HEK293 (cell line): ENCODE results near the gene MRPS16.

ENCODE experiments used
- CTCF ChIA-PET: fragments of 350-600 bp; formaldehyde crosslinking; extraction: SDS; loops from one replicate; lab custom pipeline; 2021; ENCODE audit warnings: antibody characterized with exemption; lab: Yijun Ruan, JAX
- POLR2A ChIA-PET: fragments of 300-600 bp; formaldehyde crosslinking; extraction: SDS; loops from one replicate; lab custom pipeline; 2020; ENCODE audit warnings: antibody characterized with exemption, inconsistent platforms; lab: Yijun Ruan, JAX
- H3K27ac ChIP-seq: fragments of 200-500 bp; sonication (Bioruptor generic); 2 replicates; pipeline ENCODE4 v1.5.1; 2014; ENCODE audit warnings: low read depth, low read length, control low read depth, inconsistent platforms; ENCODE audit errors: extremely low read depth
- H3K36me3 ChIP-seq, 2 experiments: fragments of 200-500 bp in 1 of 2; sonication (Bioruptor generic) in 1 of 2; 1 replicate in 1 of 2; 2 replicates in 1 of 2; pipeline ENCODE4 v1.5.1; 2014 to 2017; ENCODE audit warnings: inconsistent platforms in 2 of 2, low read length in 2 of 2; ENCODE audit not compliant: control insufficient read depth in 2 of 2, insufficient read depth in 1 of 2
- H3K4me1 ChIP-seq: fragments of 200-500 bp; sonication (Bioruptor generic); 2 replicates; pipeline ENCODE4 v1.5.1; 2014; ENCODE audit warnings: mild to moderate bottlenecking, low read length, inconsistent platforms; ENCODE audit not compliant: control insufficient read depth, insufficient read depth
- H3K4me3 ChIP-seq: 2 replicates; pipeline ENCODE4 v1.5.1; 2011; ENCODE audit warnings: low read depth, mild to moderate bottlenecking, control low read depth, low read length, moderate library complexity
- H3K9me3 ChIP-seq: fragments of 200-500 bp; sonication (Bioruptor generic); 2 replicates; pipeline ENCODE4 v1.5.1; 2014; ENCODE audit warnings: low read depth, low read length, inconsistent platforms; ENCODE audit not compliant: control insufficient read depth, insufficient read depth
- HOXA7 ChIP-seq: sonication (generic); formaldehyde crosslinking; IDR thresholded peaks from 2 replicates; pipeline ENCODE4 v1.8.1; 2022; ENCODE audit warnings: missing genetic modification reagents, borderline replicate concordance
- SCRT1 ChIP-seq: fragments of 450-650 bp; formaldehyde crosslinking; IDR thresholded peaks from 2 replicates; pipeline ENCODE4 v1.5.1; 2016; ENCODE audit warnings: missing biosample characterization, missing genetic modification characterization, borderline replicate concordance
- ZIC2 ChIP-seq: fragments of 450-650 bp; formaldehyde crosslinking; IDR thresholded peaks from 2 replicates; pipeline ENCODE4 v1.5.1; 2016; ENCODE audit warnings: missing biosample characterization, missing genetic modification characterization
- ZNF16 ChIP-seq: fragments of 450-650 bp; formaldehyde crosslinking; IDR thresholded peaks from 2 replicates; pipeline ENCODE4 v1.5.1; 2016; ENCODE audit warnings: low read depth, missing biosample characterization, missing genetic modification characterization
- ZNF169 ChIP-seq: fragments of 450-650 bp; formaldehyde crosslinking; IDR thresholded peaks from 2 replicates; pipeline ENCODE4 v1.5.1; 2016; ENCODE audit warnings: missing biosample characterization, missing genetic modification characterization
- ZNF239 ChIP-seq: fragments of 450-650 bp; formaldehyde crosslinking; IDR thresholded peaks from 2 replicates; pipeline ENCODE4 v1.5.1; 2016; ENCODE audit warnings: missing biosample characterization, missing genetic modification characterization
- ZNF274 ChIP-seq, 2 experiments: fragments of 200-500 bp in 1 of 2; fragments of 450-650 bp in 1 of 2; sonication (Bioruptor generic) in 1 of 2; formaldehyde crosslinking in 1 of 2; IDR thresholded peaks; 2 replicates each; pipeline versions ENCODE4 v1.5.1 to v1.6.1; 2014 to 2016; ENCODE audit warnings: borderline replicate concordance in 1 of 2, inconsistent platforms in 1 of 2, low read length in 1 of 2, missing biosample characterization in 1 of 2, missing genetic modification characterization in 1 of 2
- ZNF404 ChIP-seq: fragments of 450-650 bp; formaldehyde crosslinking; IDR thresholded peaks from 2 replicates; pipeline ENCODE4 v1.5.1; 2017; ENCODE audit warnings: missing biosample characterization, missing genetic modification characterization
- ZNF433 ChIP-seq: fragments of 450-650 bp; formaldehyde crosslinking; IDR thresholded peaks from 2 replicates; pipeline ENCODE4 v1.5.1; 2016; ENCODE audit warnings: missing biosample characterization, missing genetic modification characterization, low read depth
- ZNF501 ChIP-seq: fragments of 450-650 bp; formaldehyde crosslinking; IDR thresholded peaks from 2 replicates; pipeline ENCODE4 v1.5.1; 2016; ENCODE audit warnings: missing biosample characterization, missing genetic modification characterization
- ZNF521 ChIP-seq: fragments of 450-650 bp; formaldehyde crosslinking; IDR thresholded peaks from 2 replicates; pipeline ENCODE4 v1.5.1; 2017; ENCODE audit warnings: missing biosample characterization, mild to moderate bottlenecking, missing genetic modification characterization
- ZNF548 ChIP-seq: fragments of 450-650 bp; formaldehyde crosslinking; IDR thresholded peaks from 2 replicates; pipeline ENCODE4 v1.5.1; 2016; ENCODE audit warnings: missing biosample characterization, missing genetic modification characterization
- ZNF623 ChIP-seq: fragments of 450-650 bp; formaldehyde crosslinking; IDR thresholded peaks from 2 replicates; pipeline ENCODE4 v1.5.1; 2016; ENCODE audit warnings: missing biosample characterization, missing genetic modification characterization
- ZSCAN16 ChIP-seq: fragments of 450-650 bp; formaldehyde crosslinking; IDR thresholded peaks from 2 replicates; pipeline ENCODE4 v1.5.1; 2016; ENCODE audit warnings: missing biosample characterization, missing genetic modification characterization
- TF ChIP-seq, protein P1 (sequence below): IDR thresholded peaks from 2 replicates; pipeline ENCODE4 v1.6.1; 2011; ENCODE audit warnings: mild to moderate bottlenecking, low read depth, low read length, borderline replicate concordance
- TF ChIP-seq, protein P2 (sequence below): fragments of 450-650 bp; formaldehyde crosslinking; IDR thresholded peaks from 2 replicates; pipeline ENCODE4 v1.5.1; 2016; ENCODE audit warnings: missing biosample characterization, missing genetic modification characterization
- TF ChIP-seq, protein P3 (sequence below): fragments of 450-650 bp; formaldehyde crosslinking; IDR thresholded peaks from 2 replicates; pipeline ENCODE4 v1.5.1; 2016; ENCODE audit warnings: missing biosample characterization, missing genetic modification characterization
- TF ChIP-seq, protein P4 (sequence below): fragments of 450-650 bp; formaldehyde crosslinking; IDR thresholded peaks from 2 replicates; pipeline ENCODE4 v1.5.1; 2017; ENCODE audit warnings: missing biosample characterization, missing genetic modification characterization

The MRPS16 gene

DNA sequence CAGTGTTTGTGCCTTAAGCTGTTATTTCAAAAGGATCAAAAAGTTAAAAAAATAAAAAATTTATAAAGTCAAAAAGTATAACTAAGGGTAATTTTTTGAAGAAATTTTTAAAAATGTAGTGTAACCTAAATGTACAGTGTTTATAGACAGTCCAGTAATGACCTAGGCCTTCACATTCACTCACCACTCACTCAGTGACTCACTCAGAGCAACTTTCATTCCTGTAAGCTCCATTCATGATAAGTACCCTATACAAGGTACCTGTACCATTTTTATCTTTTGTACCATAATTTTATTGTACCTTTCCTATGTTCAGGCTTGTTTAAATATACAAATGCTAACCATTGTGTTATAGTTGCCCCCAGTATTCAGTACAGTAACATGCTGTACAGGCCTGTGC lies 26.9 kb downstream of the MRPS16 start:
- TF ChIP-seq, protein P1, sequence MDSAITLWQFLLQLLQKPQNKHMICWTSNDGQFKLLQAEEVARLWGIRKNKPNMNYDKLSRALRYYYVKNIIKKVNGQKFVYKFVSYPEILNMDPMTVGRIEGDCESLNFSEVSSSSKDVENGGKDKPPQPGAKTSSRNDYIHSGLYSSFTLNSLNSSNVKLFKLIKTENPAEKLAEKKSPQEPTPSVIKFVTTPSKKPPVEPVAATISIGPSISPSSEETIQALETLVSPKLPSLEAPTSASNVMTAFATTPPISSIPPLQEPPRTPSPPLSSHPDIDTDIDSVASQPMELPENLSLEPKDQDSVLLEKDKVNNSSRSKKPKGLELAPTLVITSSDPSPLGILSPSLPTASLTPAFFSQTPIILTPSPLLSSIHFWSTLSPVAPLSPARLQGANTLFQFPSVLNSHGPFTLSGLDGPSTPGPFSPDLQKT, result no peak
- TF ChIP-seq SCRT1 (tag by site-specific recombination), result 0 out of 2 replicates have a peak, but pooled peaks have one; percentile 13
- Histone ChIP-seq H3K4me3 (no peak overlapping the region), H3K9me3 (no peaks in the 10 kb centered on the region), H3K36me3 (peaks cover 0 to 11% of the 10 kb centered on the region in 2 experiments; a peak in 1 of 3 replicates), H3K4me1 (no peaks in the 10 kb centered on the region), H3K27ac (no peak overlapping the region)
- ChIA-PET POLR2A (interaction anchor here (2.5 kb wide), 1 partner anchor 22 kb away, joined by 8 read pairs; the partner anchor contains the start of gene DNAJC9), CTCF (interaction anchor here (1.1 kb wide), 1 partner anchor 12 kb away, joined by 3 read pairs; no protein-coding TSS in a partner anchor)

DNA sequence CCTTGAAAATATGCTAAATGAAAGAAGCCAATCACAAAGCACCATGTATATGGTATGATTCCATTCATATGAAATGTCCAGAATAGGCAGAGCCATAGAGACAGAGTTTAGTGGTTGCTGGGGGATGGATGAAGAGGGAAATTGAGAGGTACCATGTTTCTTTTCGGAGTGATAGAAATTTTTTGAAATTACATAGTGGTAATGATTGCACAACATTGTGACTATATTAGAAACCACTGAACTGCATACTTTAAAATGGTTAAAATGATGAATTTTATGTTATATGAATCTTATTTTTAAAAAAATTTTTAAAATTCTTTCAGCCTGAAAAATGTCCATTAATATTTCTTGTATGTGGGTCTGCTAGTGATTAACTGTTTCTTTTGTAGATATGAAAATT lies 31.5 kb downstream of the MRPS16 start:
- Histone ChIP-seq H3K4me3 (no peak overlapping the region), H3K9me3 (no peaks in the 10 kb centered on the region), H3K27ac (no peak overlapping the region), H3K36me3 (peaks cover 7 to 20% of the 10 kb centered on the region in 2 experiments; a peak in 2 of 3 replicates), H3K4me1 (no peaks in the 10 kb centered on the region)
- ChIA-PET POLR2A (no interaction called here), CTCF (no interaction called here)
- TF ChIP-seq HOXA7 (no peak), ZNF169 (tag by site-specific recombination) (no peak), ZSCAN16 (tag by site-specific recombination) (no peak), ZNF623 (no peak), ZNF521 (tag by site-specific recombination) (no peak), ZNF548 (tag by site-specific recombination) (no peak), ZNF16 (no peak), ZNF274 (IDR thresholded peaks at IDR 0.05; ENCODE audit: low read length) (no peak), ZNF274 (tag by site-specific recombination; IDR thresholded peaks at IDR 0.05; ENCODE audit: borderline replicate concordance) (no peak), ZNF404 (no peak), ZNF433 (tag by site-specific recombination) (no peak), ZNF501 (tag by site-specific recombination) (no peak), ZNF239 (tag by site-specific recombination) (no peak), ZIC2 (tag by site-specific recombination) (no peak)
- TF ChIP-seq, protein P2, sequence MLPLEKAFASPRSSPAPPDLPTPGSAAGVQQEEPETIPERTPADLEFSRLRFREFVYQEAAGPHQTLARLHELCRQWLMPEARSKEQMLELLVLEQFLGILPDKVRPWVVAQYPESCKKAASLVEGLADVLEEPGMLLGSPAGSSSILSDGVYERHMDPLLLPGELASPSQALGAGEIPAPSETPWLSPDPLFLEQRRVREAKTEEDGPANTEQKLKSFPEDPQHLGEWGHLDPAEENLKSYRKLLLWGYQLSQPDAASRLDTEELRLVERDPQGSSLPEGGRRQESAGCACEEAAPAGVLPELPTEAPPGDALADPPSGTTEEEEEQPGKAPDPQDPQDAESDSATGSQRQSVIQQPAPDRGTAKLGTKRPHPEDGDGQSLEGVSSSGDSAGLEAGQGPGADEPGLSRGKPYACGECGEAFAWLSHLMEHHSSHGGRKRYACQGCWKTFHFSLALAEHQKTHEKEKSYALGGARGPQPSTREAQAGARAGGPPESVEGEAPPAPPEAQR, result no peak
- TF ChIP-seq, protein P3, sequence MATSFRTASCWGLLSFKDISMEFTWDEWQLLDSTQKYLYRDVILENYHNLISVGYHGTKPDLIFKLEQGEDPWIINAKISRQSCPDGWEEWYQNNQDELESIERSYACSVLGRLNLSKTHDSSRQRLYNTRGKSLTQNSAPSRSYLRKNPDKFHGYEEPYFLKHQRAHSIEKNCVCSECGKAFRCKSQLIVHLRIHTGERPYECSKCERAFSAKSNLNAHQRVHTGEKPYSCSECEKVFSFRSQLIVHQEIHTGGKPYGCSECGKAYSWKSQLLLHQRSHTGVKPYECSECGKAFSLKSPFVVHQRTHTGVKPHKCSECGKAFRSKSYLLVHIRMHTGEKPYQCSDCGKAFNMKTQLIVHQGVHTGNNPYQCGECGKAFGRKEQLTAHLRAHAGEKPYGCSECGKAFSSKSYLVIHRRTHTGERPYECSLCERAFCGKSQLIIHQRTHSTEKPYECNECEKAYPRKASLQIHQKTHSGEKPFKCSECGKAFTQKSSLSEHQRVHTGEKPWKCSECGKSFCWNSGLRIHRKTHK (tag by site-specific recombination), result no peak
- TF ChIP-seq, protein P4, sequence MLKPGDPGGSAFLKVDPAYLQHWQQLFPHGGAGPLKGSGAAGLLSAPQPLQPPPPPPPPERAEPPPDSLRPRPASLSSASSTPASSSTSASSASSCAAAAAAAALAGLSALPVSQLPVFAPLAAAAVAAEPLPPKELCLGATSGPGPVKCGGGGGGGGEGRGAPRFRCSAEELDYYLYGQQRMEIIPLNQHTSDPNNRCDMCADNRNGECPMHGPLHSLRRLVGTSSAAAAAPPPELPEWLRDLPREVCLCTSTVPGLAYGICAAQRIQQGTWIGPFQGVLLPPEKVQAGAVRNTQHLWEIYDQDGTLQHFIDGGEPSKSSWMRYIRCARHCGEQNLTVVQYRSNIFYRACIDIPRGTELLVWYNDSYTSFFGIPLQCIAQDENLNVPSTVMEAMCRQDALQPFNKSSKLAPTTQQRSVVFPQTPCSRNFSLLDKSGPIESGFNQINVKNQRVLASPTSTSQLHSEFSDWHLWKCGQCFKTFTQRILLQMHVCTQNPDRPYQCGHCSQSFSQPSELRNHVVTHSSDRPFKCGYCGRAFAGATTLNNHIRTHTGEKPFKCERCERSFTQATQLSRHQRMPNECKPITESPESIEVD, result no peak
